ENCODE results near the gene PDE6A. TPM values are rescaled to one million over a fixed set of nuclear protein-coding genes. Genes with fewer than 3 reads are reported as not detected.

Gene PDE6A
- total and polyA plus RNA-seq, 2 of the 8 experiments (the other 6 are each of a cell fraction or from before 2014, with no cell fraction given): not detected

DNA sequence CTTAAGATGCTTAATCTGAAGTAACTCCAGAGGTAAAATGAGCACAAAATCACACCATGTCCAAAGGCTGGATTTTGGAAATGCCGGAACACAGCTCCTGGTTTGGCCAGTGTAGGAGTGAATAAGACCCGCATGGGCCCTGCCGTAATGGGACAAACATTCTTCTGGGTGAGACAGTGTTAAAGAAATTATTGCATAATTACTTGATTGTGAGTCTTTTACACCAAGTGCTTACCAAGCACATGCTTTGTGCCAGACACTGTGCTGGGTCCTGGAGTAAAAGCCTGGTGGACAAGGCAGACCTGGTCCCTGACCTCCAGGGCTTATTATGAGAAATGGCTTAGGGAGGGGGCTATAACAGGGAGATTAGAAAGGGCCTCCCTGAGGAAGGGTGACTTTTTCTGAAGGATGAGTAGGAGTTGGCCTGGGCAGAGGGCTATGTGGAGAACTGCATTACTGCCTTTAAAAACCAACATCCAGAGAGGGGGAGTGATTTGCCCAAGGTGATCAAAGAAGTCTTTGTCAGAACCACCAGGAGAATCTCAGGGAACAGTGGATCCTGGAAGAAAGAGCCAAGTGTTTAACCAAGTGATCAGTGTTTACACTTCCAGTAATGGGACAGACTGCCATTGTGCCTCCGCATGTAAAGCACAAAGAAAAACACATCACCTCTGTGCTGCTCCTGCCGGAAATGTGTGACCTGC lies 3.5 kb downstream of the PDE6A start:
- no peak for DNase-seq (ENCODE audit: low read depth in 1 of 2, low spot score in 2 of 2)
- WGBS, 2 experiments (ENCODE audit: extremely low coverage in 1 of 2, insufficient coverage in 1 of 2, insufficient read length in 1 of 2, insufficient replicate concordance in 2 of 2, low coverage in 1 of 2, low lambda C conversion rate in 2 of 2, missing lambda C conversion rate in 1 of 2): 93% methylated on average over 5 of the region's 5 CpGs; no CpG with 5 or more reads in 1 of the 2 experiments
- no peak overlapping the region for H3K4ac ChIP-seq (replicated peaks; ENCODE audit: insufficient read length, low read depth, low read length)
- H3K23me2 ChIP-seq (ENCODE audit: low read depth, low read length): no peaks in the 10 kb centered on the region
- H3K4me3 ChIP-seq (ENCODE audit: extremely low read depth in 1 of 4, insufficient read depth in 2 of 4, low read depth in 3 of 4, low read length in 4 of 4): no peak overlapping the region
- no peak overlapping the region for H2BK120ac ChIP-seq (replicated peaks; ENCODE audit: low read depth, low read length)
- no peak overlapping the region for H2BK5ac ChIP-seq (ENCODE audit: low read depth, low read length)
- no peak overlapping the region for H4K91ac ChIP-seq (replicated peaks; ENCODE audit: insufficient read length, low read length)
- no peak overlapping the region for H3K14ac ChIP-seq (ENCODE audit: insufficient read length)
- no peak overlapping the region for H2BK20ac ChIP-seq (ENCODE audit: low read length)
- no peaks in the 10 kb centered on the region for H3K79me2 ChIP-seq (ENCODE audit: control insufficient read depth in 1 of 2, insufficient read depth in 2 of 2, low read length in 2 of 2)
- no peak for FAIRE-seq
- H3K56ac ChIP-seq (replicated peaks; ENCODE audit: insufficient read length, low read depth, low read length): no peak overlapping the region
- no peak overlapping the region for H2AK5ac ChIP-seq (ENCODE audit: low read depth, low read length)
- no peaks in the 10 kb centered on the region for H3K36me3 ChIP-seq (ENCODE audit: control insufficient read depth in 2 of 4, insufficient read depth in 4 of 4, low read length in 3 of 4)
- no peaks in the 10 kb centered on the region for H3K79me1 ChIP-seq (ENCODE audit: low read depth, low read length)
- no peak overlapping the region for H3K9ac ChIP-seq (replicated peaks in 1 of 4; ENCODE audit: extremely low read depth in 1 of 4, low read depth in 3 of 4, low read length in 3 of 4)
- H4K20me1 ChIP-seq (replicated peaks in 1 of 2; ENCODE audit: control insufficient read depth in 1 of 2, insufficient read depth in 2 of 2, low read length in 2 of 2): no peaks in the 10 kb centered on the region
- no peak overlapping the region for H2AFZ ChIP-seq (ENCODE audit: low read length)
- H3K23ac ChIP-seq (ENCODE audit: insufficient read length): no peak overlapping the region
- ChIA-PET POLR2A (ENCODE audit: partially characterized antibody) (interaction anchor here (1.3 kb wide), 1 partner anchor 21 kb away, joined by 3 read pairs; no protein-coding TSS in a partner anchor), CTCF (ENCODE audit: partially characterized antibody) (interaction anchor here (1.1 to 1.3 kb wide), 2 partner anchors 14 to 19 kb away, joined by 3 read pairs; no protein-coding TSS in a partner anchor)
- H3K4me1 ChIP-seq (replicated peaks in 1 of 4; ENCODE audit: control insufficient read depth in 3 of 4, insufficient read depth in 4 of 4, low read length in 3 of 4): peaks cover 0 to 3% (median 1%) of the 10 kb centered on the region in 4 experiments; a peak in 1 of 7 replicates
- H2BK15ac ChIP-seq (ENCODE audit: low read length): no peak overlapping the region
- no peaks in the 10 kb centered on the region for H3K9me3 ChIP-seq (ENCODE audit: insufficient read depth in 2 of 2, low read depth in 1 of 2, low read length in 1 of 2)
- no peak overlapping the region for H4K5ac ChIP-seq (ENCODE audit: insufficient read length, low read depth, low read length)
- no peak overlapping the region for H2BK12ac ChIP-seq (ENCODE audit: low read depth, low read length)
- H4K8ac ChIP-seq (ENCODE audit: extremely low read depth, insufficient read depth, low read length): no peak overlapping the region
- H3K4me2 ChIP-seq (ENCODE audit: insufficient read depth in 1 of 2, low read depth in 2 of 2, low read length in 2 of 2): no peak overlapping the region
- no peak overlapping the region for H3K27ac ChIP-seq (ENCODE audit: low read depth, low read length)
- no peak overlapping the region for H3K18ac ChIP-seq (ENCODE audit: extremely low read depth, low read length)
- no peaks in the 10 kb centered on the region for H3K27me3 ChIP-seq (replicated peaks in 1 of 4; ENCODE audit: control insufficient read depth in 3 of 4, extremely low read depth in 1 of 4, insufficient read depth in 3 of 4, low read length in 3 of 4)
- TF ChIP-seq JUND (IDR thresholded peaks at IDR 0.05; ENCODE audit: low read length) (no peak), SP2 (IDR thresholded peaks at IDR 0.05; ENCODE audit: low read length) (no peak), EP300 (IDR thresholded peaks at IDR 0.05; ENCODE audit: borderline replicate concordance in 1 of 2, low read depth in 2 of 2, low read length in 2 of 2) (no peak), KDM4A (IDR thresholded peaks at IDR 0.05; ENCODE audit: low read depth, low read length, severe bottlenecking) (no peak), JUN (IDR thresholded peaks at IDR 0.05; ENCODE audit: low read depth, low read length) (no peak), RAD21 (IDR thresholded peaks at IDR 0.05 in 1 of 2, conservative IDR thresholded peaks at IDR 0.05 in 1 of 2; ENCODE audit: low read depth in 2 of 2, low read length in 2 of 2) (no peak), POLR2A (IDR thresholded peaks at IDR 0.05; ENCODE audit: control extremely low read depth in 1 of 2, low read depth in 2 of 2, low read length in 2 of 2) (no peak), NANOG (IDR thresholded peaks at IDR 0.05; ENCODE audit: insufficient read depth, low read depth, low read length, poor library complexity, severe bottlenecking) (no peak), POU5F1 (IDR thresholded peaks at IDR 0.05; ENCODE audit: low read depth, low read length) (no peak), CEBPB (IDR thresholded peaks at IDR 0.05; ENCODE audit: low read depth, low read length) (no peak)
- TF ChIP-seq, protein P1, sequence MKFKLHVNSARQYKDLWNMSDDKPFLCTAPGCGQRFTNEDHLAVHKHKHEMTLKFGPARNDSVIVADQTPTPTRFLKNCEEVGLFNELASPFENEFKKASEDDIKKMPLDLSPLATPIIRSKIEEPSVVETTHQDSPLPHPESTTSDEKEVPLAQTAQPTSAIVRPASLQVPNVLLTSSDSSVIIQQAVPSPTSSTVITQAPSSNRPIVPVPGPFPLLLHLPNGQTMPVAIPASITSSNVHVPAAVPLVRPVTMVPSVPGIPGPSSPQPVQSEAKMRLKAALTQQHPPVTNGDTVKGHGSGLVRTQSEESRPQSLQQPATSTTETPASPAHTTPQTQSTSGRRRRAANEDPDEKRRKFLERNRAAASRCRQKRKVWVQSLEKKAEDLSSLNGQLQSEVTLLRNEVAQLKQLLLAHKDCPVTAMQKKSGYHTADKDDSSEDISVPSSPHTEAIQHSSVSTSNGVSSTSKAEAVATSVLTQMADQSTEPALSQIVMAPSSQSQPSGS (IDR thresholded peaks at IDR 0.05; ENCODE audit: low read length): no peak
